H1 (cell line): ENCODE data around the gene HK1. TPM values are rescaled to one million over a fixed set of nuclear protein-coding genes. Genes with fewer than 3 reads are reported as not detected.
A peak's percentile ranks its signal among the peaks of the same experiment; 100 is the strongest.

ENCODE experiments used
- CTCF ChIA-PET: fragments of 300-600 bp; sonication (Branson Sonifier 250); formaldehyde crosslinking; loops from one replicate; lab custom pipeline; 2021; ENCODE audit not compliant: partially characterized antibody; lab: Charles Lee
- POLR2A ChIA-PET: fragments of 300-600 bp; sonication (Branson Sonifier 250); formaldehyde crosslinking; loops from one replicate; lab custom pipeline; 2021; ENCODE audit warnings: inconsistent platforms; ENCODE audit not compliant: partially characterized antibody; lab: Charles Lee
- DNase-seq, 2 experiments: peaks; one replicate each; pipeline versions ENCODE4 v3.0.0 to v3.0.0-alpha.2; 2010 to 2022; ENCODE audit warnings: low spot score in 2 of 2, low read depth in 1 of 2, mixed read lengths in 1 of 2
- FAIRE-seq: peaks from 2 replicates; lab custom pipeline; 2011; peaks lifted over from hg19 to GRCh38; lab: Jason Lieb, UNC
- H2AFZ ChIP-seq: 2 replicates; pipeline ENCODE4 v1.8.1; 2012; ENCODE audit warnings: low read length, inconsistent platforms
- H2AK5ac ChIP-seq: 2 replicates; pipeline ENCODE4 v1.6.1; 2013; ENCODE audit warnings: low read depth, low read length
- H2BK120ac ChIP-seq: replicated peaks from 2 replicates; pipeline ENCODE3; 2013; ENCODE audit warnings: low read depth, low read length, inconsistent platforms
- H2BK12ac ChIP-seq: 2 replicates; pipeline ENCODE4 v1.6.1; 2013; ENCODE audit warnings: low read depth, low read length
- H2BK15ac ChIP-seq: 2 replicates; pipeline ENCODE4 v1.6.1; 2013; ENCODE audit warnings: low read length
- H2BK20ac ChIP-seq: 2 replicates; pipeline ENCODE4 v1.6.1; 2013; ENCODE audit warnings: low read length
- H2BK5ac ChIP-seq: 2 replicates; pipeline ENCODE4 v1.6.1; 2013; ENCODE audit warnings: low read depth, low read length
- H3K14ac ChIP-seq: 2 replicates; pipeline ENCODE4 v1.6.1; 2013; ENCODE audit warnings: inconsistent platforms; ENCODE audit not compliant: insufficient read length
- H3K18ac ChIP-seq: 2 replicates; pipeline ENCODE4 v1.6.1; 2013; ENCODE audit warnings: low read length; ENCODE audit errors: extremely low read depth
- H3K23ac ChIP-seq: 2 replicates; pipeline ENCODE4 v1.6.1; 2013; ENCODE audit warnings: inconsistent platforms; ENCODE audit not compliant: insufficient read length
- H3K23me2 ChIP-seq: 2 replicates; pipeline ENCODE4 v1.6.1; 2013; ENCODE audit warnings: low read depth, low read length
- H3K27ac ChIP-seq: 2 replicates; pipeline ENCODE4 v1.6.1; 2011; ENCODE audit warnings: low read depth, low read length, inconsistent platforms
- H3K27me3 ChIP-seq, 4 experiments: replicated peaks in 1 of 4; 1 replicate in 1 of 4; 2 replicates in 3 of 4; pipeline versions ENCODE4 v1.6.1 to v1.8.1; 2011 to 2013; ENCODE audit warnings: low read length in 3 of 4, mild to moderate bottlenecking in 3 of 4, inconsistent platforms in 2 of 4, mixed read lengths in 2 of 4, moderate library complexity in 1 of 4; ENCODE audit not compliant: control insufficient read depth in 3 of 4, insufficient read depth in 3 of 4; ENCODE audit errors: extremely low read depth in 1 of 4
- H3K36me3 ChIP-seq, 4 experiments: 2 replicates each; pipeline versions ENCODE4 v1.6.1 to v1.8.1; 2011 to 2013; ENCODE audit warnings: mild to moderate bottlenecking in 4 of 4, low read length in 3 of 4, moderate library complexity in 2 of 4, control low read depth in 1 of 4, inconsistent platforms in 1 of 4; ENCODE audit not compliant: insufficient read depth in 4 of 4, control insufficient read depth in 2 of 4
- H3K4ac ChIP-seq: replicated peaks from 2 replicates; pipeline ENCODE3; 2013; ENCODE audit warnings: low read length, low read depth, mixed read lengths, inconsistent platforms; ENCODE audit not compliant: insufficient read length
- H3K4me1 ChIP-seq, 4 experiments: replicated peaks in 1 of 4; 1 replicate in 1 of 4; 2 replicates in 3 of 4; pipeline versions ENCODE4 v1.6.1 to v1.8.1; 2011 to 2013; ENCODE audit warnings: low read length in 3 of 4, inconsistent platforms in 2 of 4, mixed read lengths in 1 of 4; ENCODE audit not compliant: insufficient read depth in 4 of 4, control insufficient read depth in 3 of 4
- H3K4me2 ChIP-seq, 2 experiments: 2 replicates each; pipeline versions ENCODE4 v1.6.1 to v1.8.1; 2011 to 2013; ENCODE audit warnings: low read depth in 2 of 2, low read length in 2 of 2, control low read depth in 1 of 2, inconsistent platforms in 1 of 2, mild to moderate bottlenecking in 1 of 2; ENCODE audit not compliant: insufficient read depth in 1 of 2
- H3K4me3 ChIP-seq, 4 experiments: fragments of 200-600, 300-600 bp in 1 of 4; sonication (generic), shearing (Covaris generic), sonication (Bioruptor Twin) in 1 of 4; 2 replicates each; pipeline versions ENCODE4 v1.5.1 to v1.8.1; 2011 to 2016; ENCODE audit warnings: low read length in 4 of 4, low read depth in 3 of 4, control low read depth in 2 of 4, inconsistent platforms in 2 of 4, mild to moderate bottlenecking in 2 of 4, mixed read lengths in 1 of 4, moderate library complexity in 1 of 4; ENCODE audit not compliant: insufficient read depth in 2 of 4; ENCODE audit errors: extremely low read depth in 1 of 4
- H3K56ac ChIP-seq: replicated peaks from 2 replicates; pipeline ENCODE3; 2013; ENCODE audit warnings: low read depth, mild to moderate bottlenecking, mixed read lengths, low read length, inconsistent platforms; ENCODE audit not compliant: insufficient read length
- H3K79me1 ChIP-seq: 2 replicates; pipeline ENCODE4 v1.6.1; 2013; ENCODE audit warnings: low read depth, low read length, control low read depth
- H3K79me2 ChIP-seq, 2 experiments: 2 replicates each; pipeline versions ENCODE4 v1.6.1 to v1.8.1; 2012 to 2013; ENCODE audit warnings: low read length in 2 of 2, mild to moderate bottlenecking in 2 of 2, inconsistent platforms in 1 of 2; ENCODE audit not compliant: insufficient read depth in 2 of 2, control insufficient read depth in 1 of 2
- H3K9ac ChIP-seq, 4 experiments: replicated peaks in 1 of 4; 1 replicate in 1 of 4; 2 replicates in 3 of 4; pipeline versions ENCODE4 v1.6.1 to v1.8.1; 2011 to 2013; ENCODE audit warnings: low read depth in 3 of 4, low read length in 3 of 4, control low read depth in 2 of 4, mild to moderate bottlenecking in 2 of 4, moderate library complexity in 2 of 4, inconsistent platforms in 1 of 4; ENCODE audit errors: extremely low read depth in 1 of 4
- H3K9me3 ChIP-seq, 2 experiments: 2 replicates each; pipeline versions ENCODE4 v1.6.1 to v1.8.1; 2012 to 2013; ENCODE audit warnings: mild to moderate bottlenecking in 2 of 2, moderate library complexity in 2 of 2, control low read depth in 1 of 2, inconsistent platforms in 1 of 2, low read depth in 1 of 2, low read length in 1 of 2, mixed read lengths in 1 of 2; ENCODE audit not compliant: insufficient read depth in 2 of 2
- H4K20me1 ChIP-seq, 2 experiments: replicated peaks in 1 of 2; 2 replicates each; pipeline versions ENCODE3 to v1.8.1; 2011 to 2013; ENCODE audit warnings: inconsistent platforms in 2 of 2, low read length in 2 of 2, mild to moderate bottlenecking in 1 of 2; ENCODE audit not compliant: insufficient read depth in 2 of 2, control insufficient read depth in 1 of 2
- H4K5ac ChIP-seq: 2 replicates; pipeline ENCODE4 v1.6.1; 2013; ENCODE audit warnings: low read length, low read depth, mixed read lengths, inconsistent platforms; ENCODE audit not compliant: insufficient read length
- H4K8ac ChIP-seq: 2 replicates; pipeline ENCODE4 v1.8.0; 2013; ENCODE audit warnings: mild to moderate bottlenecking, moderate library complexity, low read length, inconsistent platforms; ENCODE audit not compliant: insufficient read depth; ENCODE audit errors: extremely low read depth
- H4K91ac ChIP-seq: replicated peaks from 2 replicates; pipeline ENCODE3; 2013; ENCODE audit warnings: low read length, mixed read lengths, inconsistent platforms; ENCODE audit not compliant: insufficient read length
- KDM4A ChIP-seq: IDR thresholded peaks from one replicate; pipeline ENCODE4 v1.7.1; 2012; ENCODE audit warnings: low read depth, mild to moderate bottlenecking, moderate library complexity, low read length, inconsistent platforms; ENCODE audit not compliant: severe bottlenecking
- WGBS, 2 experiments: shearing (Covaris generic) in 1 of 2; methylation state at CpG; one replicate each; pipeline versions ENCODE4 v1.1.6 to v1.1.7; 2013 to 2015; ENCODE audit warnings: low lambda C conversion rate in 2 of 2, mixed read lengths in 2 of 2, inconsistent platforms in 1 of 2, low coverage in 1 of 2, missing lambda C conversion rate in 1 of 2; ENCODE audit not compliant: insufficient replicate concordance in 2 of 2, insufficient coverage in 1 of 2, insufficient read length in 1 of 2; ENCODE audit errors: extremely low coverage in 1 of 2, missing lambda C conversion rate in 1 of 2; 5-methylcytosine and 5-hydroxymethylcytosine counted together
- polyA plus RNA-seq, 7 experiments: library from polyadenylated mRNA; depleted of rRNA in 3 of 7; stranded (reverse) in 5 of 7; unstranded in 2 of 7; fragments of >200 nt in 5 of 7; fragments of 200-250 nt in 2 of 7; gene quantifications; 1 replicate in 5 of 7; 2 replicates in 1 of 7; 4 replicates in 1 of 7; pipeline versions ENCODE4 v1.2.1 to v1.2.3, GENCODE V29; 2011 to 2013; ENCODE audit warnings: missing spikeins in 2 of 7, mixed read lengths in 2 of 7
- total RNA-seq: library from RNA; stranded (reverse); fragmentation: NEBNext Ultra II Directional; extraction: Animal tissue kit (Norgen Biotek cat#: 25700); gene quantifications from 2 replicates; pipeline ENCODE4 v1.2.1, GENCODE V29; 2021
- TF ChIP-seq, protein P1 (sequence below): IDR thresholded peaks from 2 replicates; pipeline ENCODE4 v1.6.1; 2012; ENCODE audit warnings: inconsistent platforms

HK1 gene
- total and polyA plus RNA-seq, 2 of the 8 experiments (the other 6 are each of a cell fraction or from before 2014, with no cell fraction given): 55.8 to 247 TPM

GRCh38 chr10:69409176-69409495 lies 130.8 kb downstream of the HK1 start:
- FAIRE-seq: no peak
- Histone ChIP-seq H2BK12ac (no peak overlapping the region), H4K5ac (no peak overlapping the region), H4K8ac (peak overlapping the region; percentile 93; the same call in 1 of the 2 replicates), H2AK5ac (no peak overlapping the region), H3K4ac (no peak overlapping the region), H3K27me3 (no peaks in the 10 kb centered on the region), H3K56ac (no peak overlapping the region), H2BK120ac (no peak overlapping the region), H2BK20ac (no peak overlapping the region), H3K4me2 (peak overlapping the region; percentile 4 to 59; a peak in 3 of 4 replicates), H2AFZ (no peak overlapping the region; the same call in 1 of the 2 replicates), H3K23ac (no peak overlapping the region), H3K14ac (no peak overlapping the region), H3K4me1 (peaks cover 0 to 10% (median 7%) of the 10 kb centered on the region in 4 experiments; a peak in 6 of 7 replicates), H2BK5ac (no peak overlapping the region), H4K20me1 (no peaks in the 10 kb centered on the region), H3K18ac (peak overlapping the region; percentile 32; the same call in 1 of the 2 replicates), H4K91ac (no peak overlapping the region), H3K9ac (no peak overlapping the region), H3K27ac (no peak overlapping the region), H3K79me2 (no peaks in the 10 kb centered on the region), H3K36me3 (no peaks in the 10 kb centered on the region), H3K9me3 (no peaks in the 10 kb centered on the region), H2BK15ac (no peak overlapping the region), H3K23me2 (no peaks in the 10 kb centered on the region), H3K79me1 (no peaks in the 10 kb centered on the region), H3K4me3 (peak overlapping the region in 1 of 4 experiments; percentile 47; a peak in 2 of 8 replicates)
- TF ChIP-seq, protein P1, sequence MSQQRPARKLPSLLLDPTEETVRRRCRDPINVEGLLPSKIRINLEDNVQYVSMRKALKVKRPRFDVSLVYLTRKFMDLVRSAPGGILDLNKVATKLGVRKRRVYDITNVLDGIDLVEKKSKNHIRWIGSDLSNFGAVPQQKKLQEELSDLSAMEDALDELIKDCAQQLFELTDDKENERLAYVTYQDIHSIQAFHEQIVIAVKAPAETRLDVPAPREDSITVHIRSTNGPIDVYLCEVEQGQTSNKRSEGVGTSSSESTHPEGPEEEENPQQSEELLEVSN: peak; percentile 2; the same call in 1 of the 2 replicates
- TF ChIP-seq KDM4A: no peak
- POLR2A ChIA-PET: no interaction called here
- CTCF ChIA-PET: interaction anchor here (1.0 to 7.6 kb wide), 10 partner anchors 18 to 235 kb away, joined by 3 to 69 read pairs (median 7); partner anchors contain the start of gene TSPAN15
- no peak for DNase-seq
- 53% methylated on average over 7 of the region's 7 CpGs; no CpG with 5 or more reads in 1 of the 2 experiments for WGBS, 2 experiments
